SK-N-MC (cell line): ENCODE results near the gene RNF31.

ENCODE experiments used
- EZH2 ChIP-seq: fragments of 200-600 bp; sonication (generic); IDR thresholded peaks from one replicate; pipeline ENCODE4 v1.6.1; 2017; ENCODE audit warnings: antibody characterized with exemption
- POLR2AphosphoS5 ChIP-seq: IDR thresholded peaks from 2 replicates; pipeline ENCODE4 v1.6.1; 2012; ENCODE audit warnings: mild to moderate bottlenecking, low read depth, low read length, borderline replicate concordance

DNA sequence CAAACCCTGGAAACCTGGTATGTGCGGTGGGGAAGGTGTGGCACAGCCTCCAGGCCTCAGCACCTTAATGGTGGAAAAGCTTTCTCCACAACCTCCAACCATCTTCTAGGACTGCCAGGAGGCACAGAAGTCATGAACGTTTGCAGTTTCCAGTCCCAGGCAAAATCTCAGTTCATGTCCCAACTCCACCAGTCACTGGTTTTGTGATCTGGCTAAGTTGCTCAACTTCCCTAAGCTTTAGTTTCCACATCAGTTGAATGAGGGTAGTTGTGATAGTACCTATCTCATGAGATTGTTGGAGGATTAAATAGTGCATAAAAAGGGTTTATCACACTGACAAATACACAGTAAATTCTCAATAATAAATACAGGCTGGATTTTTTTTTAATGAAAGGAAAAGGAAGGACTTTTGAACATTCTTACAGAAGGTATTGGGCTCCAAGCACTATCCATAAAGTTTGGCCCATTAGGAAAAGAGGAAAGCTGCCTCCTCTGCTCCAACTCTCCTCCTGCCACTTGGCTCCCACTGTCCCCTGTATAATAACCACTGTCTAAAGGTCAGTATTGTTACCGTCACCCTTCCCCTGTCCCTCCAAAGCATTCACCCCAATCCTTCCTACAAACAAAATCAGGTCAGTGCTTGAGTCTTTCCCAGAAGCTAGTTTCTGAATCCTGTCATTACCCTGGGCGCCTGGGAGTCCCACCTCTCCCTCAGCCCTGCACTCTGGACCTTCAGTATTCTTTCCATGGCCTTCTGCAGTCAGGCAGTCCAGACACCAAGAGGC, 46.9 kb upstream of the RNF31 start:
- TF ChIP-seq POLR2AphosphoS5, result no peak
- no peak for TF ChIP-seq EZH2
